HPDE6-E6E7 (cell line): ENCODE data around the gene FEM1C.
"Not testable (repeated sequence)": the region's sequence is repeated elsewhere in the genome, so short reads cannot be mapped to it uniquely, and the experiment has no call there.

Source experiments
- DNase-seq: peaks from one replicate; pipeline ENCODE4 v3.0.0; 2011; ENCODE audit warnings: missing footprints; ENCODE audit errors: extremely low spot score

FEM1C gene

GRCh38 chr5:115520191-115520590, 24.4 kb downstream of the FEM1C start:
- no peak for DNase-seq

- no peak for DNase-seq
Observed at GRCh38 chr5:115516372-115516771, 28.2 kb downstream of the FEM1C start.

DNA sequence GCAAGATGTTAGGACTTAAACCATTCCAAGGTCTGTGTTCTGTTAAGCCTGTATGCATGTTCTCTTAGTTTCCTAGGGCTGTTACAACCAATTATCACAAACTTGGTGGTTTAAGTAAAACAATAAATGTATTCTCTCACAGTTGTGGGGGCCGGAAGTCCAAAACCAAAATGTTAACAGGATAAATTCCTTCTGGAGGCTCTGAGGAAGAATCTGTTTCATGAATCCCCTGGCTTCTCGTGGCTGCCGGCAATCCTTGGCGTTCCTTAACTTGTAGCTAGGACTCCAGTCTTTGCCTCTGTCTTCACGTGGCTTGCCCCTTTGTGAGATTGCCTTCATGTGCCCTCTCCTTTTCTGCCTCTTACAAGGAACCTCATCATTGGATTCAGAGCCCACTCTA, 30.4 kb downstream of the FEM1C start:
- no peak for DNase-seq

GRCh38 chr5:115511632-115512031, 32.9 kb downstream of the FEM1C start:
- no peak for DNase-seq

DNA sequence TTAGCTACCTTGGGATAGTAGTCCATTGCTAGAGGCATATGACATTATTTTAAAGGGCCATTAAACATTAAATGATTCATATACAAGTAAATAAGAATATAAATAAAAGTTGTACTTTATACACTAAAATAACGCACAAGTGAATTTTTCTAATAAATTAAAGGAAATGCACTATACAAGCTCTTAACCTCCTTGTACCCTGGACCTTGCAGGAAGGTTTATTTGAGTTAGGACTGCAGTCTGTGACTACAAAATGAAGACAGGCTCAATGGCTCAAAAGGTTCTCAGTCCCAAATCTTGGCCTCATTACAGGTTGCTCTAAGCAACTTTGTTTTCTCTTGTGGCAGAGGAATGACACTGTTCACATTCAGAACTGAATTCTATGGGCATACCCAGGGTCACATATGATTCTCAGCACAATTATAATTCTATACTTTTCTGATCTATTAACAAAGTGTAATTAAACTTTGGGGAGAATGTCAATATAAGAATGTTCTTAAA, 34.4 kb downstream of the FEM1C start:
- no peak for DNase-seq

GRCh38 chr5:115509547-115509946, 35.0 kb downstream of the FEM1C start:
- no peak for DNase-seq

DNA sequence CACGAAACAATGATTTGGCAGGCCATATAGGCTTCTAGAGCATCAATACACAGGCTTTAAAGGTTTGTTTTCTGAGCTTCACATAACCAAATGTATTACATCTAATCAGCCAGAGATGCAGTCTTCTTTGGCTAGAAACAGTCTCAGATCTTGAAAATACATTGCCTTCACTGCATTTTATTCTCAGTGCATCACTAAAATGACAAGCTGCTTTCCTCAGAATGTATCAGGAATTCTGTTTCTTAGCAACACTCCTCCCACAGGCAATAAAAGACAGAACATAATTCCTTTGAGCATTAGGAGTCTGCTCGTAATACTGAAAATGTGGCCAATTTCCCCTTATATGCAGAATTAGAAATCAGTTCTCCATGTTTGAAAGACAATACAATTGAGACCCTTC, 36.9 kb downstream of the FEM1C start:
- DNase-seq, result no peak

DNA sequence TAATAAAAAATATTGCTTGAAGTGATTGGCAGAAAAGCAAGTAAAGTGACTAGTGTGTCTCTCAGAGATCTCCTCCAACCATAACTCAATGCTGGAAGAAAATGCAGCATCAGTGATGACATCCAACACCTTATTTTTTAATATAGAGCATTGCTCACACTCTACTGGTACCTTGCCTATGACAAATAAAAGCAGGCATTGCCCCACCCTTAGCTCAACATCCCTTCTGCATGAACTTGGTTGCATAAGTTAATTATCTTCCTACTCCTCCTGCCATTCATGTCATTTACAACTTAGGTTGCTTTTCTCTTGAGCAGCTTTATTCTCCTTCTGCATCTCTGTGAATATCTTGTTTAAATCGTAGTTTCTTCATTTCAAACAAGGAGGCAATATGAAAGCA, 41.2 kb downstream of the FEM1C start:
- DNase-seq, result no peak

DNA sequence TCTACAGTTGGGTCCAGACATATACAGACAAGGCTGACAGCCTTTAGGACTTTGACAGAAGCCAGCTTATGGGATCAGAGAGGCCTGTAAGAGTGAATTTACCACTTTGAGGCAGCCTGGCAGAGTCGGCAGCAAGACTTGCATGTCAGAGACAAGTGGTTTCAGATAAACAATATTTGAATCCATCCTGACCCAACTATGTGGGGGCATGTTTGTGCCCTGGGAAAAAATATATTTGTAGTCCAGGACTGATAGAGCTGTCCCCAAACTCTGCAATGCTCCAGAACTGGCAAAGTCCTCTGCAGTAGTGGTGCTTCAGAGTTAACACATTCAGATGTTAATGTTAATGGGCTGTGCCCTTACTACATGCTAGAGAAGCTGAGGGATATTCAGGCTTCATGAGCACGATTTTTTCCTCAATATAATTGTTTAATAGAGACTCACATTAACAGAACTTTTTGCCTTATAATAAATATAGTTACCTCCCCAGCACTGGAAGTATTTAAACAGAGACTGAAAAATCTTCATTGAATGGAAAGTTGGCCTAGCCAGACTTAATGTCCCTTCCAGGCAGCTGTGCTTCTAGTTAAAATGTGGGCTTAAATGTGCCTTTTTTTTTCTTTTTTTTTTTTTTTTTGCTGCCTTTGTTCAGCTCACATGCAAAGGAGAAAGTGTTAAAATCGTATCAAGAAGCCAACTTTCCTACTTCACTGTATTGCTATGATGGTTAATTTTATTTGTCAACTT, 42.9 kb downstream of the FEM1C start:
- DNase-seq, result no peak

DNA sequence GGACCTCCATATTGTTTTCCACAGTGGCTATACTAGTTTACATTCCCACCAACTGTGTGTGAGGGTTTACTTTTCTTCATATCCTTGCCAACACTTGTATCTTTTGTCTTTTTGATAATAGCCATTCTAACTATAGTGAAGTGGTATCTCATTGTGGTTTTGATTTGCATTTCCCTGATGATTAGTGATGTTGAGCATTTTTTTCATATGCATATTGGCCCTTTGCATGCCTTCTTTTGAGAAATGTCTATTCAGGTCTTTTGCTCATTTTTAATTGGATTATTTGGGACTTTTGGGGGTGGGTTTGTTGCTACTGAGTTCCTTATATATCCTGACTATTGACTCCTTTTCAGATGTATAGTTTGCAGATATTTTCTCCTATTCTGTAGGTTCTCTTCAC, 44.4 kb downstream of the FEM1C start:
- DNase-seq, result no peak

DNA sequence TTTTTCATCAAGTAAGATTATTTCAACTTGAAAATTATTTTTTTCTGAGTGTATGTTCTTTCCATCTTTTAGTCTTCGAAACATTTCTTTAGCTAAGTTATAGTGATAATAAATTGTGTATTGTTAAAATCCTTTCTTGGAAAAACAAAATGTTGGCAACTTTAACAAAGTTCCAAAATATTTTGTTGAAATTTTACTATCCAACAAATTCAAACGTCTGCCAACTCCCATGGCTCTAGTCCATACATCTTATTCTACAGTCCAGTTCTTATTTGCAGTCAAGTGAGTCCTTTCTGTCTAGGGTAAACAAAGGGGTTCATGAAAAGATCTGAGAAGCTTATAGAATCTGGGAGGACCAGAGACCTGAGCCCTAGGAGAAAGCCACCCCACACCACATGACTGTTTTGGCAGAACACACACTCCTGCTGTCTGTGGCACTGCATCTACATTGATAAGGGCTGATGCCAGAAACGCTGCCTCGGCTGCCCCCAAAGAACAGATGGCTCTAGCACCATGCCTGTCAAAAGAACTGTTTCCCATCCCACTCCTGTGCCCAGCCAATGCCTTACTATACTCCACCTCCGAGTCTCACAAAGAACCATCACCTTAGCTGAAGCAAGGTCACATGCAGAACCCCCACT, 47.5 kb downstream of the FEM1C start:
- no peak for DNase-seq

- no peak for DNase-seq
Observed at GRCh38 chr5:115494570-115495289, 49.8 kb downstream of the FEM1C start.

DNA sequence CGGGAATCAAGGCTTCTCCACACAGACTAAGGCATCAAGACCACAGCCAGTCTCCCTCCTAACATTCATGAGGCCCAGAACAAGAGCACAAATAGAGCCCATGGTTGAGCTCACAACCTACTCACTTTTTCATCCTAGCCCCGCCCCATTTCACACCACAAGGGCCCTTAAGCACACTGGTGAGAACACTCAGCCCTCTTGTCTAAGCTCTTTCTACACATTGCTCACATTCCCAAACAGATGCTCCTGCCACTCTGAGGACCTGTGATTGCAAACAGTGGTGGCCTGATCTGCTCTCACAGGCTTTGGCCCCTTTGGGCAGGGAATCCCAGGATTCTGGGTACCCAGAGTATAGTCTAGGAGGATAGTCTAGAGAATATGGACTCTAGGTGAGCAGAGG, 54.0 kb downstream of the FEM1C start:
- DNase-seq, result no peak

DNA sequence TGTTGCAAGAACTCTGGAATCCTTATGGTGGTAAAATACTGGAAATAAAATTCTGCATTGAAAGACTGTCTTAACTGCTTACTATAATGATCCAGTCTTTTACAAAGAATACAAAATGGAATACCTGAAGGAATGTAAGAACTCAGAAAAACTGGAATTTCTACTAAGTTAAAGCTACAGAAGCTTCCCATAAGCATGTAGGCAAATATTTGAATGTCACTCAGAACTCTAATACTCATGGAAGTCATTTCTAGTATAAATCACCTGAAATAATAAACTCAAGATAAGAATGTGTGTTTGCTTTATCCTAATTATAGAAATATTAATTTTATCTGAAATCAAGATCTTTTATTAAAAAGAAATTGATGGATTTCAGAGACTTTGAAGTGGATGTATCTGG, 54.8 kb downstream of the FEM1C start:
- DNase-seq, result no peak

- no peak for DNase-seq
Observed at GRCh38 chr5:115487756-115488155, 56.8 kb downstream of the FEM1C start.

DNA sequence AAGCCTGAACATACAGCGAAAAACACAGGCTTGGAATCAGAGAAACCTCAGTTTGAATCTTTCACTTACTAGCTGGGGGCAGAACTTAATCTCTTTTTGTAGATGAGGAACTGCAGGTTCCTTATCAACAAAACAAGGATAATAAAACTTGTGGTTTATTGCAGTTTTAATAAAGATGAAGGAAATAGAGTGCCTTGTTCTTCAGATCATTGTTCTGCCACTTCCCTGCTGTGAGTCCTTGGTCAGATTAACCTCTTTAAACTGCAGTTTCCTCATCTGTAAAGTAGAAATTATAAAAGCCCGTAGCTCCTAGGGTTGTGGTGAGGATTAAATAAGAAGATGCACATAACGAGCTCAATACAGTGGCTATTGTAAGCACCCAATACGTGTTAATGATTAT, 57.4 kb downstream of the FEM1C start:
- no peak for DNase-seq

- DNase-seq, result no peak
Observed at GRCh38 chr5:115486728-115487127, 57.8 kb downstream of the FEM1C start.

- DNase-seq, result no peak
Observed at GRCh38 chr5:115484368-115484767, 60.2 kb downstream of the FEM1C start.

GRCh38 chr5:115480900-115481299, 63.7 kb downstream of the FEM1C start:
- no peak for DNase-seq

DNA sequence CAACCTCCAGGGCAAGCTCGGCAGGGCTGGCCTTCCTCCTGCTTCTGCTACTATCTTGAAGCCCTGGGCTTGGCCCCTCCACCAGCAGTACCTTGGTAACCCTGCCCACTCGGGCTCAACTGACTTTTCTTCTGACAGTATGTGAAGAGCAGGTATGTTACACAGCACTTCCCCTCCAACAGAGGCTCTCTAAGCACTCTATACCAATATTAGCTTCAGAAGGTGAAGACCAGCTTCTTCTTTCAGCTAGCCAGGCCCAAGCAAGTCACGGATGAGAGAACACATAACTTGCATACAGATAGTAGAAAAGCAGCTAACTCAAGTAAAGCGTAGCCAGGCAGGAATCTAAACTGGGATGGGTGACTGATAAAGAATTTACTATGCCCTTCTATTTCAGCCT, 64.3 kb downstream of the FEM1C start:
- no peak for DNase-seq

GRCh38 chr5:115479166-115479873, 65.3 kb downstream of the FEM1C start:
- DNase-seq, result not testable (repeated sequence)

- no peak for DNase-seq
Observed at GRCh38 chr5:115478281-115478680, 66.3 kb downstream of the FEM1C start.
